HG02938 (cell line): ENCODE measurements around the gene NEK9.

Source experiments
- ATAC-seq: cut with Tn5 transposase; IDR thresholded peaks from one replicate; pipeline ENCODE4 v1.9.1; 2021; ENCODE audit warnings: mild to moderate bottlenecking, moderate library complexity; ENCODE audit not compliant: unreplicated experiment

Gene NEK9

GRCh38 chr14:75113932-75114539 lies 12.8 kb downstream of the NEK9 start:
- ATAC-seq = no peak

GRCh38 chr14:75109877-75110276 lies 17.0 kb downstream of the NEK9 start:
- ATAC-seq = no peak

- ATAC-seq = no peak
These were observed 19.7 kb downstream of the NEK9 start for GRCh38 chr14:75107186-75107585.

GRCh38 chr14:75101491-75101890 lies 25.4 kb downstream of the NEK9 start:
- ATAC-seq = no peak

- no peak for ATAC-seq
These were observed 28.2 kb downstream of the NEK9 start for GRCh38 chr14:75098682-75099081.

GRCh38 chr14:75098212-75098611 lies 28.6 kb downstream of the NEK9 start:
- ATAC-seq = no peak

GRCh38 chr14:75096959-75097358 lies 29.9 kb downstream of the NEK9 start:
- no peak for ATAC-seq

- ATAC-seq = no peak
These were observed 31.2 kb downstream of the NEK9 start for GRCh38 chr14:75095690-75096089.

GRCh38 chr14:75094896-75095295 lies 32.0 kb downstream of the NEK9 start:
- no peak for ATAC-seq

- ATAC-seq = no peak
These were observed 34.1 kb downstream of the NEK9 start for GRCh38 chr14:75092698-75093097.

- ATAC-seq = no peak
These were observed 35.6 kb downstream of the NEK9 start for GRCh38 chr14:75091251-75091650.

GRCh38 chr14:75090353-75090752 lies 36.5 kb downstream of the NEK9 start:
- ATAC-seq = no peak

- no peak for ATAC-seq
These were observed 38.1 kb downstream of the NEK9 start for GRCh38 chr14:75088566-75089373.

- no peak for ATAC-seq
These were observed 38.7 kb downstream of the NEK9 start for GRCh38 chr14:75088153-75088552.

GRCh38 chr14:75084513-75084912 lies 42.3 kb downstream of the NEK9 start:
- ATAC-seq = no peak

- ATAC-seq = no peak
These were observed 43.6 kb downstream of the NEK9 start for GRCh38 chr14:75083271-75083670.

GRCh38 chr14:75081660-75082229 lies 45.1 kb downstream of the NEK9 start:
- ATAC-seq = no peak

GRCh38 chr14:75079521-75079920 lies 47.3 kb downstream of the NEK9 start:
- no peak for ATAC-seq

- no peak for ATAC-seq
These were observed 49.1 kb downstream of the NEK9 start for GRCh38 chr14:75077794-75078193.

GRCh38 chr14:75070383-75070782 lies 56.5 kb downstream of the NEK9 start:
- ATAC-seq = no peak

GRCh38 chr14:75069811-75070145 lies 57.1 kb downstream of the NEK9 start:
- ATAC-seq = no peak

GRCh38 chr14:75069121-75069810 lies 57.6 kb downstream of the NEK9 start, which contains the start of gene ZC2HC1C:
Gene ZC2HC1C (plus strand): TSS chr14:75069641. CDS start chr14:75070574, 933 bp downstream.
- ATAC-seq = peak; percentile 59
